Left ventricle myocardium inferior (tissue), 1 donor: ENCODE results near the gene EHD4. TPM values are rescaled to one million over a fixed set of nuclear protein-coding genes. Genes with fewer than 3 reads are reported as not detected.

Source experiments
- DNase-seq: peaks from one replicate; pipeline ENCODE4 v3.0.0-alpha.2; 2020
- H3K27ac ChIP-seq: fragments of 200-600 bp; replicated peaks from 2 replicates; pipeline ENCODE4 v1.8.0; 2021
- H3K27me3 ChIP-seq: fragments of 200-600 bp; 2 replicates; pipeline ENCODE4 v1.8.0; 2021; ENCODE audit warnings: low read depth
- H3K36me3 ChIP-seq: fragments of 200-600 bp; 2 replicates; pipeline ENCODE4 v1.8.0; 2021
- H3K4me1 ChIP-seq: fragments of 200-600 bp; 2 replicates; pipeline ENCODE4 v1.8.0; 2021
- H3K4me3 ChIP-seq: fragments of 200-600 bp; 2 replicates; pipeline ENCODE4 v1.8.0; 2021; ENCODE audit warnings: mild to moderate bottlenecking, moderate library complexity
- H3K9me3 ChIP-seq: fragments of 200-600 bp; replicated peaks from 2 replicates; pipeline ENCODE4 v1.8.0; 2021
- CTCF ChIP-seq: fragments of 200-600 bp; IDR thresholded peaks from 2 replicates; pipeline ENCODE4 v1.8.0; 2021; ENCODE audit warnings: antibody characterized with exemption, mild to moderate bottlenecking, borderline replicate concordance
- intact Hi-C: fragments of 100-400 bp; cut with micrococcal nuclease; formaldehyde crosslinking; loops from one replicate; pipeline ENCODE4 v1.11.0; 2022
- total RNA-seq: library from RNA; stranded (reverse); fragmentation: NEBNext Ultra II Directional; extraction: Animal tissue kit (Norgen Biotek cat#: 25700); gene quantifications from one replicate; pipeline ENCODE4 v1.2.1, GENCODE V29; 2021
- donor health status: DM: no; HTN: yes; CAD: no; lungs with severe emphysema.

Gene EHD4
- total RNA-seq, 1 donor from 2014 or later, result 46.4 TPM

GRCh38 chr15:41868321-41868720 is 104.0 kb downstream of the EHD4 start:
- H3K9me3 ChIP-seq, result no peaks in the 10 kb centered on the region
- no peaks in the 10 kb centered on the region for H3K27me3 ChIP-seq
- H3K36me3 ChIP-seq, result no peaks in the 10 kb centered on the region
- H3K4me3 ChIP-seq, result no peak overlapping the region
- no peak overlapping the region for H3K27ac ChIP-seq
- DNase-seq, result no peak
- intact Hi-C loops, result no loop called here
- TF ChIP-seq CTCF, result no peak
- H3K4me1 ChIP-seq, result peaks cover 10% of the 10 kb centered on the region

- Histone ChIP-seq H3K4me1 (peaks cover 10% of the 10 kb centered on the region), H3K27ac (no peak overlapping the region), H3K36me3 (no peaks in the 10 kb centered on the region), H3K4me3 (no peak overlapping the region), H3K27me3 (no peaks in the 10 kb centered on the region), H3K9me3 (no peaks in the 10 kb centered on the region)
- no peak for DNase-seq
- no peak for TF ChIP-seq CTCF
- intact Hi-C loops, result no loop called here
These were observed 105.3 kb downstream of the EHD4 start for GRCh38 chr15:41866872-41867579.

GRCh38 chr15:41866263-41866703 is 106.1 kb downstream of the EHD4 start:
- Histone ChIP-seq H3K9me3 (no peaks in the 10 kb centered on the region), H3K4me1 (peaks cover 9% of the 10 kb centered on the region), H3K4me3 (no peak overlapping the region), H3K27ac (no peak overlapping the region), H3K36me3 (no peaks in the 10 kb centered on the region), H3K27me3 (no peaks in the 10 kb centered on the region)
- DNase-seq, result no peak
- TF ChIP-seq CTCF, result no peak
- intact Hi-C loops, result no loop called here

- intact Hi-C loops, result no loop called here
- no peaks in the 10 kb centered on the region for H3K27me3 ChIP-seq
- H3K27ac ChIP-seq, result no peak overlapping the region
- no peak overlapping the region for H3K4me3 ChIP-seq
- peaks cover 2% of the 10 kb centered on the region for H3K4me1 ChIP-seq
- no peak for TF ChIP-seq CTCF
- DNase-seq, result no peak
- H3K36me3 ChIP-seq, result no peaks in the 10 kb centered on the region
- H3K9me3 ChIP-seq, result no peaks in the 10 kb centered on the region
These were observed 106.8 kb downstream of the EHD4 start for GRCh38 chr15:41865490-41866055.

- no peak overlapping the region for H3K27ac ChIP-seq
- no peak for DNase-seq
- H3K27me3 ChIP-seq, result no peaks in the 10 kb centered on the region
- no peak for TF ChIP-seq CTCF
- peaks cover 10% of the 10 kb centered on the region for H3K4me1 ChIP-seq
- no peaks in the 10 kb centered on the region for H3K36me3 ChIP-seq
- H3K4me3 ChIP-seq, result no peak overlapping the region
- intact Hi-C loops, result no loop called here
- H3K9me3 ChIP-seq, result no peaks in the 10 kb centered on the region
These were observed 109.7 kb downstream of the EHD4 start for GRCh38 chr15:41862515-41863116.
